Left ventricle myocardium inferior (tissue), 1 donor: Measurements from ENCODE around the gene ARHGEF17. TPM values are rescaled to one million over a fixed set of nuclear protein-coding genes. Genes with fewer than 3 reads are reported as not detected.
A peak's percentile ranks its signal among the peaks of the same experiment; 100 is the strongest.

ENCODE experiments used
- DNase-seq: peaks from one replicate; pipeline ENCODE4 v3.0.0-alpha.2; 2020
- H3K27ac ChIP-seq: fragments of 200-600 bp; replicated peaks from 2 replicates; pipeline ENCODE4 v1.8.0; 2021
- H3K27me3 ChIP-seq: fragments of 200-600 bp; 2 replicates; pipeline ENCODE4 v1.8.0; 2021; ENCODE audit warnings: low read depth
- H3K36me3 ChIP-seq: fragments of 200-600 bp; 2 replicates; pipeline ENCODE4 v1.8.0; 2021
- H3K4me1 ChIP-seq: fragments of 200-600 bp; 2 replicates; pipeline ENCODE4 v1.8.0; 2021
- H3K4me3 ChIP-seq: fragments of 200-600 bp; 2 replicates; pipeline ENCODE4 v1.8.0; 2021; ENCODE audit warnings: mild to moderate bottlenecking, moderate library complexity
- H3K9me3 ChIP-seq: fragments of 200-600 bp; replicated peaks from 2 replicates; pipeline ENCODE4 v1.8.0; 2021
- CTCF ChIP-seq: fragments of 200-600 bp; IDR thresholded peaks from 2 replicates; pipeline ENCODE4 v1.8.0; 2021; ENCODE audit warnings: antibody characterized with exemption, mild to moderate bottlenecking, borderline replicate concordance
- intact Hi-C: fragments of 100-400 bp; cut with micrococcal nuclease; formaldehyde crosslinking; loops from one replicate; pipeline ENCODE4 v1.11.0; 2022
- long read RNA-seq: library from polyadenylated mRNA; unstranded; transcript quantifications from one replicate; pipeline ENCODE4 v2.0.0, GENCODE V29; 2021
- total RNA-seq: library from RNA; stranded (reverse); fragmentation: NEBNext Ultra II Directional; extraction: Animal tissue kit (Norgen Biotek cat#: 25700); gene quantifications from one replicate; pipeline ENCODE4 v1.2.1, GENCODE V29; 2021
- donor health status: DM: no; HTN: yes; CAD: no; lungs with severe emphysema.

ARHGEF17 gene
- 53.1 TPM for total RNA-seq
- long read RNA-seq, full-length matches to known transcripts, result 19 of 95 reads
- long read RNA-seq, partial matches to known transcripts, result 66 of 95 reads
- long read RNA-seq, other reads (novel, unspliced or antisense), result 10 of 95 reads

- peak within 1 kb of the TSS; percentile 88 for H3K4me3 ChIP-seq
- peak within 1 kb of the TSS; percentile 99 for H3K27ac ChIP-seq
- H3K36me3 ChIP-seq, result peaks cover 12% of the 10 kb centered on the region
- no peak for TF ChIP-seq CTCF
- DNase-seq, result peak; percentile 78
- H3K4me1 ChIP-seq, result peaks cover 63% of the 10 kb centered on the region
- no peaks in the 10 kb centered on the region for H3K27me3 ChIP-seq
- H3K9me3 ChIP-seq, result no peaks in the 10 kb centered on the region
- intact Hi-C loops, result no loop called here
Measured at GRCh38 chr11:73308003-73308960, at the start of gene ARHGEF17. Gene ARHGEF17, plus strand, starts transcription at chr11:73308276. Its CDS starts 363 bp downstream, at chr11:73308639.

- TF ChIP-seq CTCF, result no peak
- H3K9me3 ChIP-seq, result no peaks in the 10 kb centered on the region
- H3K4me1 ChIP-seq, result peaks cover 23% of the 10 kb centered on the region
- no peak for DNase-seq
- no peaks in the 10 kb centered on the region for H3K36me3 ChIP-seq
- no peak overlapping the region for H3K4me3 ChIP-seq
- H3K27me3 ChIP-seq, result peaks cover 8% of the 10 kb centered on the region
- intact Hi-C loops, result no loop called here
- H3K27ac ChIP-seq, result no peak overlapping the region
Measured at GRCh38 chr11:73259406-73260126, 48.5 kb upstream of the ARHGEF17 start.

GRCh38 chr11:73260127-73260457, 48.0 kb upstream of the ARHGEF17 start:
- no peaks in the 10 kb centered on the region for H3K36me3 ChIP-seq
- no peak for DNase-seq
- no peak for TF ChIP-seq CTCF
- H3K27ac ChIP-seq, result no peak overlapping the region
- intact Hi-C loops, result no loop called here
- peaks cover 13% of the 10 kb centered on the region for H3K27me3 ChIP-seq
- H3K4me1 ChIP-seq, result peaks cover 28% of the 10 kb centered on the region
- H3K9me3 ChIP-seq, result no peaks in the 10 kb centered on the region
- no peak overlapping the region for H3K4me3 ChIP-seq

- Histone ChIP-seq H3K27ac (no peak overlapping the region), H3K4me1 (peaks cover 42% of the 10 kb centered on the region), H3K36me3 (no peaks in the 10 kb centered on the region), H3K27me3 (peaks cover 14% of the 10 kb centered on the region), H3K9me3 (no peaks in the 10 kb centered on the region), H3K4me3 (no peak overlapping the region)
- no peak for TF ChIP-seq CTCF
- intact Hi-C loops, result no loop called here
- no peak for DNase-seq
Measured at GRCh38 chr11:73262851-73263495, 45.1 kb upstream of the ARHGEF17 start.

GRCh38 chr11:73263640-73264039, 44.4 kb upstream of the ARHGEF17 start:
- H3K27me3 ChIP-seq, result peaks cover 14% of the 10 kb centered on the region
- no peak overlapping the region for H3K27ac ChIP-seq
- TF ChIP-seq CTCF, result no peak
- no peak for DNase-seq
- H3K36me3 ChIP-seq, result no peaks in the 10 kb centered on the region
- no peaks in the 10 kb centered on the region for H3K9me3 ChIP-seq
- intact Hi-C loops, result no loop called here
- no peak overlapping the region for H3K4me3 ChIP-seq
- H3K4me1 ChIP-seq, result peaks cover 39% of the 10 kb centered on the region
